BE2C (cell line): ENCODE measurements around the gene ESAM.

Experiments used
- DNase-seq: peaks from one replicate; pipeline ENCODE4 v3.0.0-alpha.2; 2020
- H3K27me3 ChIP-seq: fragments of 250-450 bp; sonication (Bioruptor Pico); 2 replicates; pipeline ENCODE4 v1.5.1; 2020; ENCODE audit warnings: mild to moderate bottlenecking
- H3K36me3 ChIP-seq: fragments of 250-450 bp; sonication (Bioruptor Pico); 2 replicates; pipeline ENCODE4 v1.5.1; 2020; ENCODE audit warnings: mild to moderate bottlenecking
- H3K4me1 ChIP-seq: fragments of 250-450 bp; sonication (Bioruptor Pico); 2 replicates; pipeline ENCODE4 v1.5.1; 2020
- H3K4me3 ChIP-seq: 2 replicates; pipeline ENCODE4 v1.5.1; 2011; ENCODE audit warnings: low read depth, low read length
- H3K9me3 ChIP-seq: fragments of 250-450 bp; sonication (Bioruptor Pico); 2 replicates; pipeline ENCODE4 v1.5.1; 2020
- TF ChIP-seq, protein P1 (sequence below): IDR thresholded peaks from 2 replicates; pipeline ENCODE4 v1.5.1; 2012; ENCODE audit warnings: mild to moderate bottlenecking, low read depth, low read length

Gene ESAM

DNA sequence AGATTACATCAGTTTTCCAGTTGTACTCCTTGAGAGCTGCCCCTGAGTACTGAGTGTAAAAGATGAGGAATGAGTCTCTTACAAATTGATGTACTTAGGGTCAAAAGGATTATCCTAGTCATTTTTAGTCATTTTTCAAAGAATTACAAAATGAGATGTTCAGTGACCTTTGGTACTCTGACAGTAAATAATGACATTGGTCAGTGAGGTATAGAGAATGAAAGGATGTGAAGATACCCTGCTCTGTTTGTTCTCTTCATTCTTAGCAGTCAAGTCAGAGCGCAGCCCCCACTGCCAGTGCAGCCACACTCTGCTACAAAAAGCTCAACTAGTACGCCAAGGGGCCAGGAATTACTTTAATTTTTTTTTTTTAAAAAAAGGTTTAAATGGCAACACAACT lies 4.1 kb upstream of the ESAM start:
- H3K36me3 ChIP-seq: peaks cover 4% of the 10 kb centered on the region; the same call in 1 of the 2 replicates
- peaks cover 16% of the 10 kb centered on the region for H3K27me3 ChIP-seq
- no peak for DNase-seq

DNA sequence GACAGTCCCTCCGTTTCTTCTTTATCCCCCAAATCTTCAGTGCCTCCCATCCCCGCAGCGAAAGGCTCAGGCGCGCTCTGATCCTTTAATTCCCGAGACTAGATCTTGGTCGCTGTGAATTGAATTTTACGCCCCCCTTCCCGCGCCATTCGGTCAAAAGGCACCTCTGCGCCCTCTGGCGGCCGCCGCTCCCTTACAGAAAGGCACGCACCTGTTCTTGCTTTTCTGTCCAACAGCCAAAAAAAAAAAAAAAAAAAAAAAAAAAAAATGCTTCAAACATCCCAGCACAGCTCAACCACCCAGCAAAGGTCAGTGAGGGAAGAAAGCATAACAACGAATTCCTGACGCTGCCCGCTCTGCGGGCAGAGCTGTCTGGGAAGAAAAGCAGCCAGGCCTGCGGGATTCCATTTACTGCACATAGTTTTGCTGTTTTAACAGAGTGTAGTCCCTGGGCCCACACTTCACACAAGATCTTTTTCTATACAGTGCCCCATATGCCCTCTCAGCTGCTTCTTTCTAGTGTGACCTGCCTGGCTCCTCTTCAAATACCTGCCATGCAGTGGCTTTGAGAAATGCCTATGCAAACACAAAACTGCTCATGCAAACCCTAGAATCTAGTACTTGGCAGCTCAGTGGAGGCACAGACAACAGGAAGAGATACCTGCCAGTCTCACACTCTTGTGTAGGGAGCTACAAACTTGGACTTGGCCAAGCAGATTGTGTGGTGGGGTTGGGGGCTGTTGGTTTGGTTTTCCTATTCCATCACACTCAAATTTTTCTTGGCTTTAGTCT lies 1.3 kb upstream of the ESAM start:
- TF ChIP-seq, protein P1, sequence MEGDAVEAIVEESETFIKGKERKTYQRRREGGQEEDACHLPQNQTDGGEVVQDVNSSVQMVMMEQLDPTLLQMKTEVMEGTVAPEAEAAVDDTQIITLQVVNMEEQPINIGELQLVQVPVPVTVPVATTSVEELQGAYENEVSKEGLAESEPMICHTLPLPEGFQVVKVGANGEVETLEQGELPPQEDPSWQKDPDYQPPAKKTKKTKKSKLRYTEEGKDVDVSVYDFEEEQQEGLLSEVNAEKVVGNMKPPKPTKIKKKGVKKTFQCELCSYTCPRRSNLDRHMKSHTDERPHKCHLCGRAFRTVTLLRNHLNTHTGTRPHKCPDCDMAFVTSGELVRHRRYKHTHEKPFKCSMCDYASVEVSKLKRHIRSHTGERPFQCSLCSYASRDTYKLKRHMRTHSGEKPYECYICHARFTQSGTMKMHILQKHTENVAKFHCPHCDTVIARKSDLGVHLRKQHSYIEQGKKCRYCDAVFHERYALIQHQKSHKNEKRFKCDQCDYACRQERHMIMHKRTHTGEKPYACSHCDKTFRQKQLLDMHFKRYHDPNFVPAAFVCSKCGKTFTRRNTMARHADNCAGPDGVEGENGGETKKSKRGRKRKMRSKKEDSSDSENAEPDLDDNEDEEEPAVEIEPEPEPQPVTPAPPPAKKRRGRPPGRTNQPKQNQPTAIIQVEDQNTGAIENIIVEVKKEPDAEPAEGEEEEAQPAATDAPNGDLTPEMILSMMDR: peak; percentile 84
- DNase-seq: peak; percentile 87
- H3K4me3 ChIP-seq: peak overlapping the region; percentile 51
- H3K9me3 ChIP-seq: no peaks in the 10 kb centered on the region
- H3K4me1 ChIP-seq: no peaks in the 10 kb centered on the region
- peaks cover 3% of the 10 kb centered on the region; the same call in 1 of the 2 replicates for H3K36me3 ChIP-seq
- H3K27me3 ChIP-seq: peaks cover 45% of the 10 kb centered on the region

More for the DNA sequence above, 4.1 kb upstream of the ESAM start:
- TF ChIP-seq, protein P1: no peak
- Histone ChIP-seq H3K4me3 (no peak overlapping the region), H3K4me1 (no peaks in the 10 kb centered on the region), H3K9me3 (no peaks in the 10 kb centered on the region)

DNA sequence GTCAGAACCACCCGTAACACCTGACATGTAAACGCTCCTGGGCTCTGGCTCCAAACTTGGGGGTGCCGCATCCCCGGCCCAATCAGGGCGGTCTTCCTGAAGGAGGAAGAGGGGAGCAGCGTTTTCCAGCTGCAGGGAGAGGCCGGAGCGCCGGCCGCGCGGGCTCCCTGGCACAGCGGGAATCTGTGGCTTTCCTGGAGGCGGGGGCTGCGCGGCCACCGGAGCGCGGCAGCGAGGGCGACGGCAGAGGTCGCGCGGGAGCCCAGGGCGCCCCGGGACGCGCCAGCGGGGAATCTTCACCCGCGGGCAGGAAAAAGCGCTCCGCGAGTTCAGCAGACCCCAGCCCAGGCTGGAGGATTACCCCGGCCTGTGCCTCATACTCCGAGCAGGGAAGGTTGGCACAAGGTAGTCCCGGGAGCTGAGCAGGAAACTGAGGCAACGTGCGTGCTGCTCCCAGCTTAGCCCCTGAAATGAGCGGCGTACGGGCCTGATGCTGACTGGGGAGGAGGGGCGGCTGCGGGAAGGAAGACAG lies 600 bp upstream of the ESAM start:
- peak overlapping the region; percentile 51 for H3K4me3 ChIP-seq
- H3K36me3 ChIP-seq: peaks cover 3% of the 10 kb centered on the region; the same call in 1 of the 2 replicates
- TF ChIP-seq, protein P1: no peak
- H3K27me3 ChIP-seq: peaks cover 51% of the 10 kb centered on the region
- no peaks in the 10 kb centered on the region for H3K9me3 ChIP-seq
- DNase-seq: no peak
- no peaks in the 10 kb centered on the region for H3K4me1 ChIP-seq

DNA sequence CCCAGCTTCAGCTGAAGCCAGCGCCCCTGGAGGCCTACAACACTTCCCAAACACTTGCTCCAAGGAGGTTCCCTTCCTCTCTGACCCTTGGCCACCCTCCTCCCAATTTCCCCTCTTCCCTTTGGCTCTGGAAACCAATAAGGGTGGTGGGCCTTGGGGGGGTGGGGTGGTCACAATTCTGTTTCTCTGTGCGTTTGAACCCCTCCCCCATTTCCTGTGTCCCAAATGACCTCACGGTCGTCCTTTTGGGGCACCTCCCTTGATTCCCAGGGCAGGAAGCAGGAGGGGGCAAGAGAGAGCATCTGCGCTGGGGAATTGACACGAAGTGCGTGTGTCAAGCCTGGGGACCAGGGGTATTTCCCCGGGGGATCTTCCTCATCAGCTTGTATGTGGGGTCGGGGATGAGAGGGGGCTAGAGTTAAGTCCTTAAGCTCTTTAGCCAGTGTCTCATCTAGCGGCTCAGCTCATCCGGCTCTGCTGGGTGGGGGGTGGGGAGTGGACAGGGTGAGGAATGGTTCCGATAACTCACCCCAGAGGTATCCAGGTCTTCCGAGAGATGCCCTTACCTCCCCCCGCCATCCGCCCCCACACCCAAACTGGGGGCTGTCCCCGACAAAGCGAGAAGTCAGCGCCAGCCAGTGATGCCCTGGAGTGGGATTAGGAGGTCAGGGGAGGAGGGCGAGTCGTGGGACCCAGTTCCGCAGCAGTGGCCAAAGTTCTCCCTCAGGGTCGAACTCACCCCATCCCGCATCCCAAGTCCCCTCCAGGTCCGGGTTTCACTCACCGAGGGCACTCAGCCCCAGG lies 587 bp downstream of the ESAM start:
- DNase-seq: no peak
- Histone ChIP-seq H3K27me3 (peaks cover 63% of the 10 kb centered on the region), H3K4me3 (peak overlapping the region; percentile 20; the same call in 1 of the 2 replicates), H3K9me3 (no peaks in the 10 kb centered on the region), H3K4me1 (no peaks in the 10 kb centered on the region), H3K36me3 (no peaks in the 10 kb centered on the region)
- TF ChIP-seq, protein P1: no peak

DNA sequence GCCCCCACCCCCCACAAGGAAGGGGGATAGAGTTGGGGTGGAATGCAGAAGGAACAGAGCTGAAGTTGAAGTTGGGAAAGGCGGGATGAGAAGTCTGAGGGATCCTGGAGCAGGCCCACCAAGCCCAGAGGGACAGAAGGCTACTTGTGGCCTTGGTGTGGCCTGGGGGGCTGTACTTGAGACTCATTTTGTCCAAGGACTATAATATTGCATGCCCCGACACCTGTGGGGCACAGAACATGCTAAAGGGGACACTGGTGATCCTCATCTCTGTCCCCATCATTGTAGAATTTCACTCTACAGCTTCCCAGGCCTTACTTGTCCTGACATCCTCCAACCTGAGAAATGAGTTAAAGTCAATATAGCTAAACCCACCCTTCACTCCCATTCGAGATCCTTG lies 1.3 kb downstream of the ESAM start:
- Histone ChIP-seq H3K36me3 (no peaks in the 10 kb centered on the region), H3K27me3 (peaks cover 70% of the 10 kb centered on the region), H3K4me3 (no peak overlapping the region), H3K9me3 (no peaks in the 10 kb centered on the region), H3K4me1 (no peaks in the 10 kb centered on the region)
- no peak for DNase-seq
- TF ChIP-seq, protein P1: no peak
